Right lobe of liver (tissue), 4 donors: Measurements from ENCODE around the gene AKAP13.

Experiments
- CTCF ChIP-seq, 4 donors: fragments of 200-600 bp in 3 of 4; fragments of 450-650 bp in 1 of 4; IDR thresholded peaks; one replicate each; pipeline versions ENCODE4 v1.5.1 to v1.8.0; 2016 to 2022; ENCODE audit warnings: antibody characterized with exemption in 4 of 4, mild to moderate bottlenecking in 2 of 4
- POLR2A ChIP-seq: fragments of 450-650 bp; IDR thresholded peaks from one replicate; pipeline ENCODE4 v1.6.1; 2017; ENCODE audit warnings: antibody characterized with exemption, mild to moderate bottlenecking
- donor health status: DM: no; HTN: no; CAD: no.
- donor health status: DM: no; HTN: no; CAD: no.
- donor health status: DM: no; HTN: yes; CAD: no.

- no peak for TF ChIP-seq CTCF (IDR thresholded peaks at IDR 0.05)
- no peak for TF ChIP-seq POLR2A
Measured at GRCh38 chr15:85679231-85679630, 298.8 kb downstream of the AKAP13 start.
